HG03354 (cell line): ENCODE measurements around the gene DIP2A.

Experiments
- ATAC-seq: cut with Tn5 transposase; IDR thresholded peaks from one replicate; pipeline ENCODE4 v1.9.1; 2021; ENCODE audit warnings: mild to moderate bottlenecking; ENCODE audit not compliant: unreplicated experiment, poor library complexity, severe bottlenecking

Gene DIP2A

DNA sequence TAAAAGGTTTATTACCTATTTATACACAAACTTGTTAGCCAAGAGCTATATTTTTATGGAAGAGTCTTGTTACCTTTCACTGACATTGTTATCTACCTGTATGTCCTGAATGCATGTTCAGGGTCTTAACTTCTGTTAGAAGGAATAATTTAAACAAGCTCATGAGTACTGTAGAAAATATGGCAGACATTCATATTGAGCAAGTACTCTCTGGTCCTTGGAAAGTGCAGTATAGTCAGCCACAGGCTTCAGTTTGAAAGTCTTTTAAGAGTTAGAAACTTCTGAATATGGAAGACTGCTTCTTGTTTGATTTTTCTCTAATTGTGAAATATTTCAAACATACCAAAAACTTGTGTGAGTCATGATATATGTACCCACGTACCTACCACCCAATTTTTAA is 16.6 kb downstream of the DIP2A start:
- no peak for ATAC-seq

GRCh38 chr21:46477765-46478164 is 19.1 kb downstream of the DIP2A start:
- no peak for ATAC-seq

GRCh38 chr21:46478910-46479309 is 20.2 kb downstream of the DIP2A start:
- no peak for ATAC-seq

GRCh38 chr21:46480466-46480865 is 21.8 kb downstream of the DIP2A start:
- ATAC-seq, result no peak

DNA sequence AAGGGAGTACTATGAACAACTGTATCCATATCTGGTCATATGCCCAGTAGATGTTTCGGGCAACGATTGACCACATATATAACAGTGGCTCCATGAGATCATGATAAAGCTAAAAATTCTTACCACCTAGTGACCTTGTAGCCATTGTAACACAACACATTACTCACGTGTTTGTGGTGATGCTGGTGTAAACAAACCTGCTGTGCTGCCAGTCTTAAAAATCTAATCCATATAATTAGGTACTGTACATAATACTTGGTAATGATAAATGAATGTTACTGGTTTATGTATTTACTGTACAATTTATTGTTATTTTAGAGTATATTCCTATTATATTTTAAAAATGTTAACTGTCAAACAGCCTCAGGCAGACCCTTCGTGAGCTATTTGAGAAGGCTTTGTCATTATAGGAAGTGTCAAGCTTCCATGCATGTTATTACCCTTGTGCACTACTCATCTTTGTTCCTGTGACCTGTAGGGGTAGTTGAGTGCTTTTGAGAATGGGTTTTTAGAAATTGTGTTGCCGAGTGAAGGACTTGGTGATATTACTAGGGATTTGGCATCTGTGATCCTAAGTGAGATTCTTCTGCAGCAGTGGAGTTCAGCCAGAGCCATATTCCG is 23.6 kb downstream of the DIP2A start:
- no peak for ATAC-seq

GRCh38 chr21:46482846-46483231 is 24.1 kb downstream of the DIP2A start:
- ATAC-seq, result no peak

DNA sequence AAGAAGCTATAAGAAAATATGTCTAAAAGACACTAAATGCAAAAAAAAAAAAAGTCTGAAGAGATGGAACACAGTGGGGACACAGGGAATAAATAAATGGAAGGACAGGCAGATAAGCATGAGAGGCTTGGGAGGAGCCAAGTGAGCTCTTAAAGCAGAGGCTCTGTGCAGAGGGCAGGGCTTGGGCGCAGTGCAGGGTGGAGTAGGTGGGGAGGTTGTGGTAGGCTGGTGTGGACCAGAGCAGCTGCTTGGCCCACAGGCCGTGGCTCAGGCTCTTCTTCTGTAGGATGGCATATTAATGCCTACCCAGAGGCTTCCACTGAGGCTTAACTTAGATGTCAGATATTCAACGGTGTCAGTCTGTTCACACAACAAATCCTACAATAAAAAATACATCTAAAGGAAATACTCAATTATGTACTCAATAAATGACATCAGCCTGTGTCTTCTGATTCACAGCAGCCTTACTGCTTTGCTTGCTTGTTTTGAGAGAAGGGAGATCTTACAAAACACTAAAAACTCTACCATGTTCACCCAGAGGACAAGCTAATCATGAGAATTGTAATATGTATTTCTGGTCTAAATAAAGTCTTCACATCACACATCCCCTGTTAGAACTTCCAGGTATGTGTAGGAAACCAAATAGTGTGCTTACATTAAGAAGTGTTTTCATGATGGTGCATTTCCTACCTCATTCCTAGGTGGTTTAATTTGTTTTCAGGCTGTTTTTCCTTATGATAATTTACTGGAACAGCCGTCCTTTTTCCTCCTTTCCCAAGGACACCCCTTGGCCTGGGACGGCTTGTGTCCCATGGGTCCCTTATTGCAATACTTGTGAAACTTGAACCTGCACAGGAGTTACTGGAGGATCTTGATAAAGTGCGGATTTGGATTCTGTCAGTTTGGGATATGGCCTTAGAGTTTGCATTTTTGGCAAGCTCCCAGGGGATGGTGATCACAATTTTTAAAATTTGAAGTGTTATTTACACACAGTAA is 24.9 kb downstream of the DIP2A start:
- ATAC-seq, result no peak

DNA sequence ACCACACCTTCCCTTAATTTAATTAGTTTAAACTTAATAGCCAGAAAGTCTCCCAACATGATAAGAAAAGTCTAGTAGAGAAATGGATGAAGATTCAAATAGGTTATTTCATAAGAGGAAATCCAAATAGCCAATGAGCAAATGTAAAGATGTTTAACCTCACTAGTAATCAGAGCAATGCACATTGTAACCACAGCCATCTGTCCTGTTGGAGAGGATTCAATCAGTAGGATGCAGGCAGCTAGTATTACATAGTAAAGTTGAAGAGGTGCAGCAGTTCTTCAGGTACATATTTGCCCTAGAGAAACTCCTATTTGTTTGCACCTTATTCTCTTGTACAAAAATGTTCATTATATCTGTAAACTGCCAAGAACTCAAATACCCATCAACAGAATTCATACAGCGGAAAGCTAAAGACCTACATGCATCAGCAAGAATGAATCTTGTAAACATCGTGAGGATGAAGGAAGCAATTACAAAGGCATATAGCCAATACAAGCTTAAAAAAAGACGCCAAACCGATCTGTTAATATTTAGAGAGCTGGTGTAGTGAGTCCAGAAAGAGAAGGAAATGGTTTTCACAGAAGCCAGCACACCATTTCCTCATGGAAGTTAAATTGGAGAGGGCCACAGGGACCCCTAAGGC is 27.9 kb downstream of the DIP2A start:
- ATAC-seq, result no peak

GRCh38 chr21:46489162-46489663 is 30.5 kb downstream of the DIP2A start:
- ATAC-seq, result no peak

DNA sequence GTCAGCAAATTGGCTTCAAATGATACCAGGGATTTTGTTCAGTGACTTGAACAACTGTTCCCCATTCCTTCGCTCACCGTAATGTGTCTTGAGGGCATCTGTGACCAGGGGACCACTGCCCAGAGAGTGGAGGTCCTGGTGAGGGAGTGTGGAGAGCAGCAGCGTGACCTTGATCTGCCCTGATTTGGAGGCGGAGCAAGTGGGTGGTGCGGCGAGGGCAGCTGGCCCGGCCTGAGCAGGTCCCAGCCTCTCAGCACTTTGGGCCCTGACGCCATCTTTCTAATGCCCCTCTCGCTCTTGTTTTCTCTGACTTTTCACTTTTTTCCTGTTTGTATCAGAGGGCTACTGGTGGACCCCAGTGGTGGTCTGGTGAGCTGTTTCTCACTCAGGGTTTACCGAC is 31.1 kb downstream of the DIP2A start:
- no peak for ATAC-seq

- no peak for ATAC-seq
These were observed 32.9 kb downstream of the DIP2A start for GRCh38 chr21:46491553-46491952.

DNA sequence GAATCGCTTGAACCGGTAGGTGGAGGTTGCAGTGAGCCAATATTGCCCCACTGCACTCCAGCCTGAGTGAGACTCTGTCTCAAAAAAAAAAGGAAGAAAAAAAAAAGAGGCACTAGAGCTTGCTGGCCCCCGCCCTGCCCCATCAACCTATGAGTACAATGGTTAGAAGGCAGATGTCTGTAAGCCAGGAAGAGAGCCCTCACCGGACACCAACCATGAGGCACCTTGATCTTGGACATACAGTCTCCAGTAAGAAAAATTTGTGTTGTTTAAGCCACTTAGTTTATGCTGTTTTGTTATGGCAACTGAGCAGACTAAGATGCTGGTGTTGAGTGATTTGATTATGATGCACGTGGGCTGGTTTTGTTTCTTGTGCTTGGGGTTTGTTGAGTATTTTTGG is 34.2 kb downstream of the DIP2A start:
- ATAC-seq, result no peak

DNA sequence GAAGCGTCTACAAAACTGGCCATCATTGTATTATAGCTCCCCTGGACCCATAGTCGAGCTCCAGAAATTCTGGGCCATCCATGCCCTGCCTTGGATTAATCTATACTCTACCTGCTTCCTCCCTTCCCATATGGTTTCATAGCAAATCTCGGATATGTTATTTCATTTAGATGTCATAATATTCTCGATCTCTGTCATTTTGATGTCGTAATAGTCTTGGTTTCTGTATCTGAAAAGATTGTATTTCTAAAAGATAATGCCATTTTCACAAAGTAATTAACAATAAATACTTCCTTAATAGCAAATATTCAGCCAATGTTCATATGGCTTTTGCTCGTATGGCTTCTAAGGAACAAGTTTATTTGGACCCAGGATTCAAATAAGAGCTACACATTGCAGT is 35.1 kb downstream of the DIP2A start:
- ATAC-seq, result no peak

- no peak for ATAC-seq
These were observed 39.8 kb downstream of the DIP2A start for GRCh38 chr21:46498335-46499050.

DNA sequence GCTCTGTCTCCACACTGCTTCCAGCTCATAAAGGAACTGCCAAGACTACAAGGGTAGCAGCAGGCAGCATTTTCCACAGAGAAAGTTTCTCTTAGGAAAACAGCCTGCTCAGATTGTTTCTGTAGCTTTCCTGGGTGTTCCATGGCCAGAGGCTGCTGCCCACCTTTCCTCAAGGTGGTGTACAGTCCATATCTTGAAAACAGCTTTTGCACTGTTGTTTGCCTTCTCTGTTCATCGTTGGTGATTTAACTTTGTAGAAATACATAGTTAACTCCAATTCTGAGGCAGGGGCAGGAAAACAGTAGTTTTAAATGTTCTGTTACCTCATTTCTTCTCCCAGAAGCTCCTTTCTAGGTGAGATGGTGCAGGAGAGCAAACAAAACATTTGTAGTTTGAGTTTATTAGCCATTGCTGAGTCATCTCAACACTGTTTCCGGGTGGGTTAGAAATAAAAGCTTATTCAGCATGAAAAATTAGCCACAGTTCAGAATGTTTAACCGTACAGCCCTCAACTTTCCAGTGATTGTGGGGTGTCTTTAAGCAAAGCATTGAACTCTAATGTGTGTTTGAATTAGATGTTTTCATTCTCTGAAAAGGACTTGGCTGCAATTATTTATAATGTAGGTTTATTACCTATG is 41.7 kb downstream of the DIP2A start:
- ATAC-seq, result no peak

DNA sequence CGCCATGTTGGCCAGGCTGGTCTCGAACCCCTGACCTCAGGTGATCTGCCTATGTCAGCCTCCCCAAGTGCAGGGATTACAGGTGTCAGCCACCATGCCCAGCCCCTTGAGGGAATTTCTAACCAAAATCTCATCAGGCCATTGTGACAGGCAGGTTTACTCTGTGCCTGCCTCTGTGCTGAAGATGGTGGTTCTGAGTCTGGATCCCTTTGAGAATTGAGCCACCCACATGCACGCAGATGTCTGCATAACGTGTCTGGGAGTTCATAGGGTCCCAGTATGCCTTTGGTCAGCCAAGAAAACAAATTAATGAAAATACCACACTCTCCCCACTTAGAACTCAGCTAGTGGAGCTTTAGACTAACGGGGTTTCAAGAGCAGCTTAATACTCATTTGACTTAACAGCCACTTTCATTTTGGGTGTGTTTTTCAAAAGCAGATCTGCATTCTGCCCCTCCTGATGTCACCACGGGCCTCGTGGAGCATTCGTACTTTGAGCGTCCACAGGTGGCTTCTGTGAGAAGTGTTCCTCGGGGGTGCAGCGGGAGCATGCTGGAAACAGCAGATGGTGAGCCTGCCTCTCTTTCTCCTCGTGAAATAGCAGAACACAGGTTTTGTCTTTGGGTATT is 45.3 kb downstream of the DIP2A start:
- ATAC-seq, result no peak

DNA sequence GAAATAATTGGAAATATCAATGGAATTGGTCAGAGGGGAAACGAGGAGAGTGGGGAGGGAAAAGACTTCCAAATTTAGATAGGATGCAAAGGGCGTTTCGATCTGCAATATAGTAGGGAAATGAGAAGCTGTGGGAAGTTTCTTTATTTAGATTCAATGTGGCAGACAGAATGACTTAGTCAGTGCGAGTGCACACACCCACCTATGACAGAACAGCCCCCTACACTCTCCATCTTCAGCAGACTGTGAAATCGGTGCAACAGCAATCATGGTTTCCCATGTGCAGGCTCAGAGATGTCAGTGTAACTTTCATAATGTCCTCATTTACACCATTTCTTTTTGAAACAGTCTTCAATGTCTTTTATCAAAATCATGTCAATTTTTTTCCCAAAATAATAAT is 46.0 kb downstream of the DIP2A start:
- ATAC-seq, result no peak

- no peak for ATAC-seq
These were observed 48.9 kb downstream of the DIP2A start for GRCh38 chr21:46507562-46507961.
